Mesothelial cell of epicardium (in vitro differentiated cells): ENCODE measurements around the gene TTC14. TPM values are rescaled to one million over a fixed set of nuclear protein-coding genes. Genes with fewer than 3 reads are reported as not detected.

Source experiments
- DNase-seq, 2 experiments: peaks; one replicate each; pipeline ENCODE4 v3.0.0; 2021; ENCODE audit warnings: low spot score in 2 of 2; ENCODE audit not compliant: unreplicated experiment in 2 of 2
- H3K27ac Mint-ChIP-seq: 2 replicates; pipeline ENCODE4 v1.8.0; 2021; ENCODE audit warnings: mixed read lengths
- H3K27me3 Mint-ChIP-seq: 2 replicates; pipeline ENCODE4 v1.8.0; 2021; ENCODE audit warnings: low read depth, mixed read lengths
- H3K36me3 Mint-ChIP-seq: 2 replicates; pipeline ENCODE4 v1.8.0; 2021; ENCODE audit warnings: mixed read lengths
- H3K4me1 Mint-ChIP-seq: 2 replicates; pipeline ENCODE4 v1.8.0; 2021; ENCODE audit warnings: mixed read lengths
- H3K4me3 Mint-ChIP-seq: 2 replicates; pipeline ENCODE4 v1.8.0; 2021; ENCODE audit warnings: mild to moderate bottlenecking, moderate library complexity, mixed read lengths
- H3K9me3 Mint-ChIP-seq: 2 replicates; pipeline ENCODE4 v1.8.0; 2021; ENCODE audit warnings: mixed read lengths
- total RNA-seq: library from RNA; stranded (reverse); gene quantifications from 3 replicates; pipeline ENCODE4 v1.2.1, GENCODE V29; 2021
- TF ChIP-seq, protein P1 (sequence below): fragments of 200-600 bp; sonication (generic); IDR thresholded peaks from one replicate; pipeline ENCODE4 v1.5.0; 2021; ENCODE audit warnings: antibody characterized with exemption; ENCODE audit not compliant: unreplicated experiment

Gene TTC14, protein sequence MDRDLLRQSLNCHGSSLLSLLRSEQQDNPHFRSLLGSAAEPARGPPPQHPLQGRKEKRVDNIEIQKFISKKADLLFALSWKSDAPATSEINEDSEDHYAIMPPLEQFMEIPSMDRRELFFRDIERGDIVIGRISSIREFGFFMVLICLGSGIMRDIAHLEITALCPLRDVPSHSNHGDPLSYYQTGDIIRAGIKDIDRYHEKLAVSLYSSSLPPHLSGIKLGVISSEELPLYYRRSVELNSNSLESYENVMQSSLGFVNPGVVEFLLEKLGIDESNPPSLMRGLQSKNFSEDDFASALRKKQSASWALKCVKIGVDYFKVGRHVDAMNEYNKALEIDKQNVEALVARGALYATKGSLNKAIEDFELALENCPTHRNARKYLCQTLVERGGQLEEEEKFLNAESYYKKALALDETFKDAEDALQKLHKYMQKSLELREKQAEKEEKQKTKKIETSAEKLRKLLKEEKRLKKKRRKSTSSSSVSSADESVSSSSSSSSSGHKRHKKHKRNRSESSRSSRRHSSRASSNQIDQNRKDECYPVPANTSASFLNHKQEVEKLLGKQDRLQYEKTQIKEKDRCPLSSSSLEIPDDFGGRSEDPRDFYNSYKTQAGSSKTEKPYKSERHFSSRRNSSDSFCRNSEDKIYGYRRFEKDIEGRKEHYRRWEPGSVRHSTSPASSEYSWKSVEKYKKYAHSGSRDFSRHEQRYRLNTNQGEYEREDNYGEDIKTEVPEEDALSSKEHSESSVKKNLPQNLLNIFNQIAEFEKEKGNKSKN
- 78.6 to 79.9 TPM (median 78.8 TPM) in 3 replicates for total RNA-seq

- Mint-ChIP-seq H3K36me3 (peaks cover 14% of the 10 kb centered on the region), H3K27ac (peak within 1 kb of the TSS; percentile 92), H3K9me3 (no peaks in the 10 kb centered on the region), H3K4me1 (peaks cover 12% of the 10 kb centered on the region), H3K4me3 (peak within 1 kb of the TSS; percentile 94), H3K27me3 (peaks cover 38% of the 10 kb centered on the region)
- peak; percentile 66 to 89 for DNase-seq
- TF ChIP-seq, protein P1, sequence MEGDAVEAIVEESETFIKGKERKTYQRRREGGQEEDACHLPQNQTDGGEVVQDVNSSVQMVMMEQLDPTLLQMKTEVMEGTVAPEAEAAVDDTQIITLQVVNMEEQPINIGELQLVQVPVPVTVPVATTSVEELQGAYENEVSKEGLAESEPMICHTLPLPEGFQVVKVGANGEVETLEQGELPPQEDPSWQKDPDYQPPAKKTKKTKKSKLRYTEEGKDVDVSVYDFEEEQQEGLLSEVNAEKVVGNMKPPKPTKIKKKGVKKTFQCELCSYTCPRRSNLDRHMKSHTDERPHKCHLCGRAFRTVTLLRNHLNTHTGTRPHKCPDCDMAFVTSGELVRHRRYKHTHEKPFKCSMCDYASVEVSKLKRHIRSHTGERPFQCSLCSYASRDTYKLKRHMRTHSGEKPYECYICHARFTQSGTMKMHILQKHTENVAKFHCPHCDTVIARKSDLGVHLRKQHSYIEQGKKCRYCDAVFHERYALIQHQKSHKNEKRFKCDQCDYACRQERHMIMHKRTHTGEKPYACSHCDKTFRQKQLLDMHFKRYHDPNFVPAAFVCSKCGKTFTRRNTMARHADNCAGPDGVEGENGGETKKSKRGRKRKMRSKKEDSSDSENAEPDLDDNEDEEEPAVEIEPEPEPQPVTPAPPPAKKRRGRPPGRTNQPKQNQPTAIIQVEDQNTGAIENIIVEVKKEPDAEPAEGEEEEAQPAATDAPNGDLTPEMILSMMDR, result no peak
Measured at GRCh38 chr3:180601688-180602666, at the start of gene TTC14. TSS of gene TTC14 (plus strand) at chr3:180602163. CDS start at chr3:180602262, 99 bp downstream.

DNA sequence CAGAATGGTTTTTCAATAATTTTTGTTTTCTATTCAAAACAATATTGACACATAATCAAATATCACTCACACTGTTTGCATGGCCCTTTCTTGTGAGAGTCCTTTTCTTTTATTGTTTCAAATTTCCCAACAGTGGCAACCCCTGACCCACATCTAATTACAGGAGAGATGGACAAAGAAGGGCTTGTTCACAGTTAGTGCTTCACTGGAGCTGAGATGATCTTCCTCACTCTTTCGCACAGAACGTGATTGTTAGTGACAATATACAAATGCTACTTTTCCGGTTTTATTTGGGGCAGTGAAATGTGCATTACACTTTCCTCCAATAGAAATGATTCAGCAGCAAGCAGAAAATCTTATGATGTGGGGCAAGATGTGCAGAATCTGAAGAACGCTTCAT is 38.6 kb upstream of the TTC14 start:
- no peak overlapping the region for H3K27ac Mint-ChIP-seq
- no peaks in the 10 kb centered on the region for H3K36me3 Mint-ChIP-seq
- H3K27me3 Mint-ChIP-seq, result peaks cover 1% of the 10 kb centered on the region
- no peaks in the 10 kb centered on the region for H3K4me1 Mint-ChIP-seq
- H3K4me3 Mint-ChIP-seq, result no peak overlapping the region
- no peak for DNase-seq
- TF ChIP-seq, protein P1, result no peak
- H3K9me3 Mint-ChIP-seq, result peaks cover 30% of the 10 kb centered on the region

- TF ChIP-seq, protein P1, result no peak
- no peak overlapping the region for H3K27ac Mint-ChIP-seq
- peaks cover 4% of the 10 kb centered on the region for H3K27me3 Mint-ChIP-seq
- H3K36me3 Mint-ChIP-seq, result no peaks in the 10 kb centered on the region
- no peaks in the 10 kb centered on the region for H3K4me1 Mint-ChIP-seq
- H3K9me3 Mint-ChIP-seq, result peaks cover 19% of the 10 kb centered on the region
- no peak overlapping the region for H3K4me3 Mint-ChIP-seq
- DNase-seq, result no peak
Measured at GRCh38 chr3:180564676-180565075, 37.3 kb upstream of the TTC14 start.

DNA sequence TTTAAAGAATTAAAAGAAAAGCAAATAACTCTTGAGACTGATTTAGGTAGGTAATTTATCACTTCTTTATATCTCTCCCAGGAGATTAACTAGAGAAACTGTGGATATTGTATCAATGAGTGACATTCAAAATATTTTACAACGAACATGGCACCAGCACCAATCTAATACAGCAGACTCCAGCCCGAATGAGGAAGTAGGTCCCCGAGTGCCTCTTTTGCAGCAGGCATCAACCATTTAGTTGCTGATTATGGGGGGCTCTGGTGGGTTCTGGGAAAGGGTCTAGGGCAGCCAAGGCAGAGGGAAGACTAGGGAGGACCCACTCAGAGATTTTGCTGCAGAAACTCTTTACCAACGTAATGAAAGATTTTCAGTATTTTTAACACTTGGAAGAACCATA is 31.7 kb upstream of the TTC14 start:
- TF ChIP-seq, protein P1, result no peak
- no peak overlapping the region for H3K4me3 Mint-ChIP-seq
- no peaks in the 10 kb centered on the region for H3K9me3 Mint-ChIP-seq
- H3K36me3 Mint-ChIP-seq, result no peaks in the 10 kb centered on the region
- no peak for DNase-seq
- peaks cover 7% of the 10 kb centered on the region for H3K27me3 Mint-ChIP-seq
- no peaks in the 10 kb centered on the region for H3K4me1 Mint-ChIP-seq
- H3K27ac Mint-ChIP-seq, result no peak overlapping the region
